ENCODE data around the gene NAV2.

The NAV2 gene

DNA sequence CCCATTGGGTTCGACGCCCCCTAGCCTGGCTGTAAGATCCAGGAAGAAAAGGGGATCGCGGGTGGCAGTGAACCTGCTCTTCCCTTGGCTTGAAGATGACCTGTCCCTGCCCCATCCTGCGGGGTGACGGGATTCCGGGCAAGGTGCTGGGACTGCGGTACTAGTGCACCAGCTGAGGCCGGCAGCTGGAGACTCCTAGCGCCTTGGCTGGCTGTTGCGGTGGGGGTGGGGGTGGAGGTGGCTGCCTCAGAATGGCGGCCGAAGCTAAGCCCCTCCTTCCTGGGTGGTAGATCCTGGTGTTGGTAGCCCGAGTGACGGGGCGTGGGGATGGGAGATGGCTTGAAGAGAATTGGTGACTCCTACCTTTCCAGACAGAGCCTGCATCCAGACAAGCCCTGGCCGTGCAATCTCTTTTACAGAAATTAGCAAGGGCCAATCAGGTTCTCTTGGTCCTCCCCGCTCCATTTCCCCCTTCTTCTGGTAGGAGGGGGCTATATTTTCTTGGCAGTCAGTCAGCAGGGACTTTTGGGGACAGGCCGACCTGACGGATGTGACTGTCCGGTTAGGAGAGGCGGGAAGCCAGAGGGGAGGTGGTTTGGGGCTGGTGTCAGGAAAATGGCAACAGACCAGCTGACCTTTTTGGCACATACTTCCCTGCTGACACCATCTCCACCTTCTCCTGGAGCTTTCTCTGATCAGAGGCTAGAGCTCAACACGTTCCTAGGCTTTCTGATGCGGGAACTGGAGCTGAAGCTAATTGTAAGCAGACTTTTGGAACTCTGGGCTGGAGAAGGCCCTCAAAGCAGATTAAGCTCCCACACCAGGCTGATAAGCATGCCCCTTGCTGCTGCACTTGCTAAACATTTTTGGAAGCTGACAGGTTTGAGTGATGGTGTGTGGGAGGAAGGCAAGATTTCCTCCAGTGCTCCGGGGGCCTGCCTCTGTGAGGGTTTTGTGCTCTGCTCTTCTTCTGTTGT is 2.0 kb downstream of the NAV2 start:
- TF ChIP-seq MYC (IDR thresholded peaks at IDR 0.05; ENCODE audit: low read depth, low read length) (no peak), POLR2A (IDR thresholded peaks at IDR 0.05; ENCODE audit: extremely low read depth, insufficient read length) (no peak)
- TF ChIP-seq, protein P1, sequence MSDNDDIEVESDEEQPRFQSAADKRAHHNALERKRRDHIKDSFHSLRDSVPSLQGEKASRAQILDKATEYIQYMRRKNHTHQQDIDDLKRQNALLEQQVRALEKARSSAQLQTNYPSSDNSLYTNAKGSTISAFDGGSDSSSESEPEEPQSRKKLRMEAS (IDR thresholded peaks at IDR 0.05; ENCODE audit: low read depth, low read length) = no peak
- TF ChIP-seq, protein P2, sequence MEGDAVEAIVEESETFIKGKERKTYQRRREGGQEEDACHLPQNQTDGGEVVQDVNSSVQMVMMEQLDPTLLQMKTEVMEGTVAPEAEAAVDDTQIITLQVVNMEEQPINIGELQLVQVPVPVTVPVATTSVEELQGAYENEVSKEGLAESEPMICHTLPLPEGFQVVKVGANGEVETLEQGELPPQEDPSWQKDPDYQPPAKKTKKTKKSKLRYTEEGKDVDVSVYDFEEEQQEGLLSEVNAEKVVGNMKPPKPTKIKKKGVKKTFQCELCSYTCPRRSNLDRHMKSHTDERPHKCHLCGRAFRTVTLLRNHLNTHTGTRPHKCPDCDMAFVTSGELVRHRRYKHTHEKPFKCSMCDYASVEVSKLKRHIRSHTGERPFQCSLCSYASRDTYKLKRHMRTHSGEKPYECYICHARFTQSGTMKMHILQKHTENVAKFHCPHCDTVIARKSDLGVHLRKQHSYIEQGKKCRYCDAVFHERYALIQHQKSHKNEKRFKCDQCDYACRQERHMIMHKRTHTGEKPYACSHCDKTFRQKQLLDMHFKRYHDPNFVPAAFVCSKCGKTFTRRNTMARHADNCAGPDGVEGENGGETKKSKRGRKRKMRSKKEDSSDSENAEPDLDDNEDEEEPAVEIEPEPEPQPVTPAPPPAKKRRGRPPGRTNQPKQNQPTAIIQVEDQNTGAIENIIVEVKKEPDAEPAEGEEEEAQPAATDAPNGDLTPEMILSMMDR (IDR thresholded peaks at IDR 0.05; ENCODE audit: low read depth, low read length) = no peak
- no peak overlapping the region for H3K4me3 ChIP-seq (ENCODE audit: low read depth, low read length)
- no peak for DNase-seq (ENCODE audit: low read depth)

DNA sequence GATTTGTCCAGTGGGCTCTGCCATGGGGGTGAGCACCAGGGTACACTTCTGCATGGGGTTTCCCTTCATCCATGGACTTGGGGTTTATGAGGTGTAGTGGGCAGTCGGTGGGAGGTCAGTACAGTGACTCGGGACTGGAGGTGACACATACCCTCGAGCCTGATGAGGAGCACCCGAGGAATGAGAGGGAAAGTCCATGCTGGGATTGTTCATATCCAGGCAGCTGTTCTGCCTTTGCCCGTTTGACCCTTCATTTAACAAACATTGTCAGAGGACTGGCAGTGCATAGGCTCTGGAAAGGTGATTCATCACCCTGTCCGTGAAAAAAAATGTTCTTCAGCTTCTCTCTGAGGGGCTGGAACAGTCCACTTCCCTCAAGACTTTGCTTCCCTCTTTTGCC is 2.7 kb downstream of the NAV2 start:
- H3K4me3 ChIP-seq (ENCODE audit: low read depth, low read length) = no peak overlapping the region
- no peak for TF ChIP-seq POLR2A (IDR thresholded peaks at IDR 0.05; ENCODE audit: extremely low read depth, insufficient read length)
- TF ChIP-seq, protein P1 (IDR thresholded peaks at IDR 0.05; ENCODE audit: low read depth, low read length) = no peak
- no peak for TF ChIP-seq MYC (IDR thresholded peaks at IDR 0.05; ENCODE audit: low read depth, low read length)
- TF ChIP-seq, protein P2 (IDR thresholded peaks at IDR 0.05; ENCODE audit: low read depth, low read length) = no peak
- DNase-seq (ENCODE audit: low read depth) = no peak

DNA sequence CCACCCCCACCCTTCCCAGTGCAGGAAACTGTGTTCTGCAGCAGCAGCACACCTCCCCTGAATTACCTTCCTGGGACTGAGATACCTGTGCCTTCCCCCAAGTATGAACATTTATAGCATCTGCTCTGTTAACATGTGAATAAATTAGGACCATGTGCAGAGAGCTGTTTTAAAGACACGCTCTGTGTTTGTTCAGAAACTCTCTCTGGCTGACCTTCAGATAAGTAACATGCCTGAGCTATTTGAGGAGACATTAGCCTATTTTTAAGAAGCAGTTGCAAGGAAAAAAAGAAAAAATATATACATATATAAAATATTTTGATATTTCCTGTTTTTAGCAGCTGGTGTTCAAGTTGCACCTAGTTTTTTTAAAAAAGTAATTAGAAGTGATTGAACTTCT is 5.4 kb downstream of the NAV2 start:
- DNase-seq (ENCODE audit: low read depth) = no peak
- no peak for TF ChIP-seq POLR2A (IDR thresholded peaks at IDR 0.05; ENCODE audit: extremely low read depth, insufficient read length)
- no peak for TF ChIP-seq MYC (IDR thresholded peaks at IDR 0.05; ENCODE audit: low read depth, low read length)
- TF ChIP-seq, protein P1 (IDR thresholded peaks at IDR 0.05; ENCODE audit: low read depth, low read length) = no peak
- TF ChIP-seq, protein P2 (IDR thresholded peaks at IDR 0.05; ENCODE audit: low read depth, low read length) = no peak

DNA sequence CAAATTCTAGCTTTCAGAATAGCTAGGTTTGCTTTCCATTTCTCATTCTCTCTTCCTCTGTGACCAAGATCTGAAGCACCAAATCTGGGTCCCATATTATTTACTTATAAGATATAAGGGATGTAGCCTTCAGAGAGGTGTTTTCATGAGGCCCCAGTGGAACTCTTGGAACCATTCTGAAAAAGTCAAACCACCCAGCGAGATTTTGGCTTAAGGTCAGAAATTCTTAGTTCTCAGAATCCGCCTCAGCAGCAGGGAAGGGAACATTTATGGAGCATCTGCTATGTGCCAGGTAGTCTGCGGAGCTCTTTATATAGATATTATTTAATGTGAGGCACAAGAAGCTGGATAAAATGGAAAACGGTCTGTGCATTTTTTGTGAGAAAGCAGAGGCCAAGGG is 6.3 kb downstream of the NAV2 start:
- no peak for TF ChIP-seq MYC (IDR thresholded peaks at IDR 0.05; ENCODE audit: low read depth, low read length)
- TF ChIP-seq, protein P2 (IDR thresholded peaks at IDR 0.05; ENCODE audit: low read depth, low read length) = no peak
- TF ChIP-seq, protein P1 (IDR thresholded peaks at IDR 0.05; ENCODE audit: low read depth, low read length) = no peak
- no peak for TF ChIP-seq POLR2A (IDR thresholded peaks at IDR 0.05; ENCODE audit: extremely low read depth, insufficient read length)
- DNase-seq (ENCODE audit: low read depth) = no peak
- H3K4me3 ChIP-seq (ENCODE audit: low read depth, low read length) = no peak overlapping the region

More for the DNA sequence above, 5.4 kb downstream of the NAV2 start:
- no peak overlapping the region for H3K4me3 ChIP-seq (ENCODE audit: low read depth, low read length)

DNA sequence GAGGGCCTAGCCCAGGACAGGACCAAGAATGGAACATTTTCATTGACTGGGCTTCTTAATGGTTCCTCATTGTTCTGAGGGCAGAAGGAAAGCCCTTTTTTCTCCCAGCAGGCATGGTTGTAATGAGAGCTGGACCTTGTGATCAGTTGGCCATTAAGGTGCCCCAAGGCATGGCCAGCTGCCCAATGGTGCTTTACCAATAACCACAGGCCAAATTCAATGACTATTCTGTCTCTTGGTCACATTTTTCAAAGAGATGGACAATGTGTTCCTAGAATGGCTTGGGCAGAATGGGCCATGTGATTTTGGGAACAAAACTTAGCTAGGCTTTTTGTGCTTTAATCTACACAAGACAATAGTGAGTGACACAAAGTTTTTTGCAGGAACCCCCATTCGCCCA is 7.3 kb downstream of the NAV2 start:
- TF ChIP-seq, protein P2 (IDR thresholded peaks at IDR 0.05; ENCODE audit: low read depth, low read length) = no peak
- TF ChIP-seq POLR2A (IDR thresholded peaks at IDR 0.05; ENCODE audit: extremely low read depth, insufficient read length) (no peak), MYC (IDR thresholded peaks at IDR 0.05; ENCODE audit: low read depth, low read length) (no peak)
- TF ChIP-seq, protein P1 (IDR thresholded peaks at IDR 0.05; ENCODE audit: low read depth, low read length) = no peak
- no peak overlapping the region for H3K4me3 ChIP-seq (ENCODE audit: low read depth, low read length)

More for the DNA sequence above, 7.3 kb downstream of the NAV2 start:
- no peak for DNase-seq (ENCODE audit: low read depth)

Data from NB4 (cell line).